HCT116 (cell line): ENCODE data around the gene MTA3. TPM values are rescaled to one million over a fixed set of nuclear protein-coding genes. Genes with fewer than 3 reads are reported as not detected.

Source experiments
- ATAC-seq: fragments of 200-7000 bp; cut with Tn5 transposase; 2 replicates; pipeline ENCODE4 v1.9.1; 2020; ENCODE audit warnings: mild to moderate bottlenecking, moderate library complexity
- BruUV-seq: library from RNA; stranded (reverse); fragments of 400-500 nt; replicated peaks from 2 replicates; lab custom pipeline; 2021; lab: Mats Ljungman, UMichigan
- CTCF ChIA-PET: fragments of 300-600 bp; sonication (Branson Sonifier 250); formaldehyde crosslinking; loops from one replicate; lab custom pipeline; 2021; ENCODE audit warnings: antibody characterized with exemption; lab: Charles Lee
- POLR2A ChIA-PET: fragments of 300-600, 350-600 bp; sonication (Branson Sonifier 250); formaldehyde crosslinking; loops from one replicate; lab custom pipeline; 2021; ENCODE audit warnings: antibody characterized with exemption; lab: Charles Lee
- RAD21 ChIA-PET, 2 experiments: fragments of 300-600 bp; sonication (Branson Sonifier 250); formaldehyde crosslinking; loops; one replicate each; lab custom pipeline; 2023; ENCODE audit warnings: low total read pairs in 2 of 2; ENCODE audit not compliant: uncharacterized antibody in 2 of 2, unreplicated experiment in 2 of 2, low non-redundant PET in 1 of 2; lab: Charles Lee
- DNase-seq: peaks from one replicate; pipeline ENCODE4 v3.0.0-alpha.2; 2010; ENCODE audit warnings: low read depth, low spot score
- H2AFZ ChIP-seq: fragments of 200-600 bp; shearing (Covaris generic), sonication (generic); 2 replicates; pipeline ENCODE4 v1.6.1; 2017; ENCODE audit warnings: low read depth, mixed run types, mixed read lengths, antibody characterized with exemption, low read length; ENCODE audit not compliant: poor library complexity, severe bottlenecking
- H3K27ac ChIP-seq: 2 replicates; pipeline ENCODE4 v1.5.1; 2012; ENCODE audit warnings: low read depth, low read length
- H3K27me3 ChIP-seq: fragments of 200-600 bp; sonication (generic); 2 replicates; pipeline ENCODE4 v1.6.1; 2016; ENCODE audit warnings: mixed run types, low read length, mixed read lengths; ENCODE audit not compliant: insufficient read depth
- H3K36me3 ChIP-seq, 2 experiments: fragments of 200-500 bp in 1 of 2; fragments of 200-600 bp in 1 of 2; sonication (Bioruptor generic) in 1 of 2; sonication (generic) in 1 of 2; 2 replicates each; pipeline versions ENCODE4 v1.5.1 to v1.6.1; 2014 to 2016; ENCODE audit warnings: low read length in 2 of 2, inconsistent platforms in 1 of 2, mixed read lengths in 1 of 2, mixed run types in 1 of 2; ENCODE audit not compliant: insufficient read depth in 2 of 2, control insufficient read depth in 1 of 2
- H3K4me1 ChIP-seq, 2 experiments: fragments of 200-600 bp in 1 of 2; sonication (generic) in 1 of 2; 2 replicates each; pipeline versions ENCODE4 v1.5.1 to v1.6.1; 2012 to 2017; ENCODE audit warnings: low read length in 2 of 2, inconsistent platforms in 1 of 2, mild to moderate bottlenecking in 1 of 2, mixed read lengths in 1 of 2, mixed run types in 1 of 2, moderate library complexity in 1 of 2; ENCODE audit not compliant: insufficient read depth in 2 of 2, control insufficient read depth in 1 of 2
- H3K4me2 ChIP-seq: fragments of 200-600 bp; sonication (generic); 2 replicates; pipeline ENCODE4 v1.6.1; 2017; ENCODE audit warnings: mixed run types, low read length, mixed read lengths
- H3K4me3 ChIP-seq, 2 experiments: fragments of 200-600 bp in 1 of 2; sonication (generic) in 1 of 2; replicated peaks in 1 of 2; 2 replicates each; pipeline ENCODE4 v1.5.1; 2011 to 2016; ENCODE audit warnings: low read length in 2 of 2, control low read depth in 1 of 2, low read depth in 1 of 2, mild to moderate bottlenecking in 1 of 2, mixed read lengths in 1 of 2, mixed run types in 1 of 2
- H3K79me2 ChIP-seq: fragments of 200-600 bp; sonication (generic); 2 replicates; pipeline ENCODE4 v1.6.1; 2017; ENCODE audit warnings: mild to moderate bottlenecking, mixed run types, low read length, moderate library complexity, mixed read lengths; ENCODE audit not compliant: insufficient read depth
- H3K9ac ChIP-seq: fragments of 200-600 bp; sonication (generic); 2 replicates; pipeline ENCODE4 v1.6.1; 2016; ENCODE audit warnings: low read length, mixed read lengths
- H3K9me2 ChIP-seq: fragments of 200-600 bp; sonication (generic), shearing (Covaris generic); 2 replicates; pipeline ENCODE4 v1.6.1; 2017; ENCODE audit warnings: mixed run types, mild to moderate bottlenecking, moderate library complexity; ENCODE audit not compliant: insufficient read depth
- H3K9me3 ChIP-seq, 2 experiments: fragments of 200-500 bp in 1 of 2; fragments of 200-600 bp in 1 of 2; sonication (Bioruptor generic) in 1 of 2; sonication (generic) in 1 of 2; 2 replicates each; pipeline ENCODE4 v1.6.1; 2014 to 2017; ENCODE audit warnings: low read length in 2 of 2, mixed read lengths in 2 of 2, inconsistent platforms in 1 of 2, low read depth in 1 of 2, mild to moderate bottlenecking in 1 of 2, mixed run types in 1 of 2, moderate library complexity in 1 of 2; ENCODE audit not compliant: control insufficient read depth in 1 of 2, insufficient read depth in 1 of 2
- H4K20me1 ChIP-seq: fragments of 200-600 bp; sonication (generic), shearing (Covaris generic); 2 replicates; pipeline ENCODE4 v1.6.1; 2017; ENCODE audit warnings: mixed run types, mild to moderate bottlenecking, moderate library complexity; ENCODE audit not compliant: insufficient read depth
- ELF1 ChIP-seq: IDR thresholded peaks from 2 replicates; pipeline ENCODE4 v1.6.1; 2012; ENCODE audit warnings: low read depth, borderline replicate concordance
- EZH2phosphoT487 ChIP-seq: fragments of 200-600 bp; IDR thresholded peaks from 2 replicates; pipeline ENCODE4 v1.6.1; 2018; ENCODE audit warnings: antibody characterized with exemption, borderline replicate concordance
- MAX ChIP-seq: IDR thresholded peaks from 2 replicates; pipeline ENCODE4 v1.6.1; 2012
- POLR2A ChIP-seq: IDR thresholded peaks from 2 replicates; pipeline ENCODE4 v1.7.0; 2011; ENCODE audit warnings: borderline replicate concordance; ENCODE audit not compliant: insufficient read depth, insufficient read length; ENCODE audit errors: extremely low read depth
- RAD21 ChIP-seq: IDR thresholded peaks from 2 replicates; pipeline ENCODE4 v1.6.1; 2012; ENCODE audit warnings: low read depth, mild to moderate bottlenecking
- SIN3A ChIP-seq: IDR thresholded peaks from 2 replicates; pipeline ENCODE4 v1.6.1; 2012; ENCODE audit warnings: low read depth
- SRF ChIP-seq: IDR thresholded peaks from 2 replicates; pipeline ENCODE4 v1.6.1; 2012; ENCODE audit warnings: low read depth
- TCF7L2 ChIP-seq: IDR thresholded peaks from 2 replicates; pipeline ENCODE4 v1.7.0; 2011; ENCODE audit warnings: borderline replicate concordance, inconsistent platforms; ENCODE audit not compliant: insufficient read depth, insufficient read length; ENCODE audit errors: extremely low read depth
- ZBTB33 ChIP-seq: IDR thresholded peaks from 2 replicates; pipeline ENCODE4 v1.6.1; 2011; ENCODE audit warnings: mild to moderate bottlenecking, low read length, moderate library complexity; ENCODE audit not compliant: insufficient replicate concordance; ENCODE audit errors: extremely low read depth
- ZFX ChIP-seq: fragments of 450-650 bp; IDR thresholded peaks from 2 replicates; pipeline ENCODE4 v1.6.1; 2017
- ZNF274 ChIP-seq: fragments of 200-500 bp; sonication (Bioruptor generic); IDR thresholded peaks from 2 replicates; pipeline ENCODE4 v1.6.1; 2014; ENCODE audit warnings: mild to moderate bottlenecking, low read depth, low read length, inconsistent platforms
- intact Hi-C: fragments of 100-400 bp; cut with micrococcal nuclease; formaldehyde crosslinking; loops from 2 replicates; pipeline ENCODE4 v1.10.0; 2022
- total RNA-seq: library from RNA; stranded (reverse); gene quantifications from one replicate; pipeline ENCODE4 v1.2.1, GENCODE V29; 2021; ENCODE audit not compliant: unreplicated experiment
- TF ChIP-seq, protein P1 (sequence below), 3 experiments: fragments of 200-600 bp in 1 of 3; sonication (generic) in 1 of 3; IDR thresholded peaks in 2 of 3; conservative IDR thresholded peaks in 1 of 3; 2 replicates each; pipeline ENCODE4 v1.5.1; 2012 to 2017; ENCODE audit warnings: low read depth in 2 of 3, low read length in 2 of 3, antibody characterized with exemption in 1 of 3, borderline replicate concordance in 1 of 3, control low read depth in 1 of 3, mild to moderate bottlenecking in 1 of 3, mixed read lengths in 1 of 3, mixed run types in 1 of 3, moderate library complexity in 1 of 3; ENCODE audit not compliant: insufficient read depth in 1 of 3

MTA3 gene
- total RNA-seq, 1 experiment from 2014 or later = 46.3 TPM

- Histone ChIP-seq H4K20me1 (no peaks in the 10 kb centered on the region), H2AFZ (no peak overlapping the region), H3K9me2 (no peaks in the 10 kb centered on the region), H3K9me3 (no peaks in the 10 kb centered on the region), H3K79me2 (no peaks in the 10 kb centered on the region), H3K4me3 (no peak overlapping the region), H3K27ac (no peak overlapping the region), H3K27me3 (no peaks in the 10 kb centered on the region), H3K4me1 (no peaks in the 10 kb centered on the region), H3K4me2 (no peak overlapping the region), H3K36me3 (no peaks in the 10 kb centered on the region), H3K9ac (no peak overlapping the region)
- ChIA-PET RAD21 (no interaction called here), CTCF (no interaction called here), POLR2A (no interaction called here)
- no TSS peak for BruUV-seq
- intact Hi-C loops = no loop called here
- ATAC-seq (no peak), DNase-seq (no peak)
- TF ChIP-seq ZFX (no peak), RAD21 (no peak), ZNF274 (no peak), SRF (no peak), SIN3A (no peak), ELF1 (no peak), EZH2phosphoT487 (no peak), ZBTB33 (no peak)
Measured at GRCh38 chr2:42653039-42653438, 84.6 kb downstream of the MTA3 start.

DNA sequence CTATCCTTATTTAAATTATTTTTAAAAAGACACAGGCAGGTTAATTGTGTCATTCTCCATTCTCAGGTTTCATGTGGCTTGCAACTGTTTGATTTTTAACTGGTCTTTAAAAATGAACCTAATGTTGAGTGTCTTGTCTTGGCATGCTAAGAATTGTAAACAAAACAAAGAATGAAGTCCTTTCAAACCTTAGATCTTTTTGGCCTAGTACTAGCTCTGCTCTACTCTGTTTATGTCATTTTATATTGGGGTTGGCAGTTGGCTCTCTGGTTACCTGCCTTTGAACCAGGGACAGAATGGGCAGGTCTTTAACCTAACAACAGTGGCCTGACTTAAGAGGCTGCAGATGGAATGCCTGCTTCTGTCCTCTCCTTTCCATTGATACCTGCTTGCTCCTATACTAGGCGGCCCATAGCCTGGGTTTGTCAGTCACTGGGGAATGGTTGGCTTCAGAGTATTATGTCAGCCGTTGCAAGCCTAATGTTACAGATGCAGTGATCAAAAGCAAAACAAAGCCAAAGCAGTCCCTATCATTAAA lies 85.5 kb downstream of the MTA3 start:
- ChIA-PET POLR2A (no interaction called here), CTCF (interaction anchor here (1.8 kb wide), 1 partner anchor 9 kb away, joined by 9 read pairs; no protein-coding TSS in a partner anchor)

More for the DNA sequence above, 85.5 kb downstream of the MTA3 start:
- no peaks in the 10 kb centered on the region for H3K4me1 ChIP-seq
- intact Hi-C loops = no loop called here
- no peaks in the 10 kb centered on the region for H3K27me3 ChIP-seq
- no peaks in the 10 kb centered on the region for H3K9me3 ChIP-seq
- no peak overlapping the region for H3K27ac ChIP-seq
- H2AFZ ChIP-seq = no peak overlapping the region
- RAD21 ChIA-PET = no interaction called here
- H3K4me2 ChIP-seq = no peak overlapping the region
- H3K36me3 ChIP-seq = no peaks in the 10 kb centered on the region
- H3K9me2 ChIP-seq = no peaks in the 10 kb centered on the region
- H4K20me1 ChIP-seq = no peaks in the 10 kb centered on the region
- no peak for TF ChIP-seq MAX
- TF ChIP-seq, protein P1, sequence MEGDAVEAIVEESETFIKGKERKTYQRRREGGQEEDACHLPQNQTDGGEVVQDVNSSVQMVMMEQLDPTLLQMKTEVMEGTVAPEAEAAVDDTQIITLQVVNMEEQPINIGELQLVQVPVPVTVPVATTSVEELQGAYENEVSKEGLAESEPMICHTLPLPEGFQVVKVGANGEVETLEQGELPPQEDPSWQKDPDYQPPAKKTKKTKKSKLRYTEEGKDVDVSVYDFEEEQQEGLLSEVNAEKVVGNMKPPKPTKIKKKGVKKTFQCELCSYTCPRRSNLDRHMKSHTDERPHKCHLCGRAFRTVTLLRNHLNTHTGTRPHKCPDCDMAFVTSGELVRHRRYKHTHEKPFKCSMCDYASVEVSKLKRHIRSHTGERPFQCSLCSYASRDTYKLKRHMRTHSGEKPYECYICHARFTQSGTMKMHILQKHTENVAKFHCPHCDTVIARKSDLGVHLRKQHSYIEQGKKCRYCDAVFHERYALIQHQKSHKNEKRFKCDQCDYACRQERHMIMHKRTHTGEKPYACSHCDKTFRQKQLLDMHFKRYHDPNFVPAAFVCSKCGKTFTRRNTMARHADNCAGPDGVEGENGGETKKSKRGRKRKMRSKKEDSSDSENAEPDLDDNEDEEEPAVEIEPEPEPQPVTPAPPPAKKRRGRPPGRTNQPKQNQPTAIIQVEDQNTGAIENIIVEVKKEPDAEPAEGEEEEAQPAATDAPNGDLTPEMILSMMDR (IDR thresholded peaks at IDR 0.05 in 2 of 3, conservative IDR thresholded peaks at IDR 0.05 in 1 of 3; ENCODE audit: borderline replicate concordance in 1 of 3, insufficient read depth in 1 of 3, low read depth in 2 of 3, low read length in 2 of 3) = no peak
- no peak for TF ChIP-seq POLR2A
- TF ChIP-seq ZFX = no peak
- TF ChIP-seq TCF7L2 = no peak
- TF ChIP-seq, all 23 proteins: peak for 0
- no peak overlapping the region for H3K4me3 ChIP-seq
- H3K9ac ChIP-seq = no peak overlapping the region
- no TSS peak for BruUV-seq
- ATAC-seq = no peak
- DNase-seq = no peak
- no peaks in the 10 kb centered on the region for H3K79me2 ChIP-seq
